Right lobe of liver (tissue), 4 donors: Measurements from ENCODE around the gene AAGAB.

Source experiments
- CTCF ChIP-seq, 4 donors: fragments of 200-600 bp in 3 of 4; fragments of 450-650 bp in 1 of 4; IDR thresholded peaks; one replicate each; pipeline versions ENCODE4 v1.5.1 to v1.8.0; 2016 to 2022; ENCODE audit warnings: antibody characterized with exemption in 4 of 4, mild to moderate bottlenecking in 2 of 4
- POLR2A ChIP-seq: fragments of 450-650 bp; IDR thresholded peaks from one replicate; pipeline ENCODE4 v1.6.1; 2017; ENCODE audit warnings: antibody characterized with exemption, mild to moderate bottlenecking
- donor health status: DM: no; HTN: no; CAD: no.
- donor health status: DM: no; HTN: no; CAD: no.
- donor health status: DM: no; HTN: yes; CAD: no.

GRCh38 chr15:67194171-67195114 is 60.0 kb downstream of the AAGAB start:
- TF ChIP-seq CTCF (IDR thresholded peaks at IDR 0.05) (no peak), POLR2A (no peak)
